GM10847 (cell line): ENCODE measurements around the gene ZNF280D.

Experiments
- POLR2A ChIP-seq: IDR thresholded peaks from 2 replicates; pipeline ENCODE4 v1.6.1; 2011; ENCODE audit not compliant: insufficient read length; ENCODE audit errors: extremely low read depth

Gene ZNF280D

DNA sequence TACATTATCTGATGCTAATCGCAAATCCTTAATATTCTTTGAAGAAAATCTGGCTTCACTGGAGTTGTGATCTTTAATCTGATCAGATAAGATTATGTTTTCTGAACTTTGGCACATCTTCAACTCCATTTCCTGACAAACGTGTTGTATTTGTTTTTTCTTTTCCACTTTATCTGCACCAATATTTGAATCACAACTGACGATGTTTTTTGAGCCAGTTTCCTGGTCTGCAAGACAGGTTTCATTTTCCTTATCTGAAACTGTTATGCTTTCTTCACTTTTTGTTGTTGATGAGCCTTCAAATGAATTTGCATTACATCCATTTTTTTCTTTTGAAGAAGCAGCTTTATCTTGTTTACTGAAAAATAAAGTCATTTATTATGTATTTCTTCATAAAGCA lies 101.5 kb downstream of the ZNF280D start:
- TF ChIP-seq POLR2A: no peak

DNA sequence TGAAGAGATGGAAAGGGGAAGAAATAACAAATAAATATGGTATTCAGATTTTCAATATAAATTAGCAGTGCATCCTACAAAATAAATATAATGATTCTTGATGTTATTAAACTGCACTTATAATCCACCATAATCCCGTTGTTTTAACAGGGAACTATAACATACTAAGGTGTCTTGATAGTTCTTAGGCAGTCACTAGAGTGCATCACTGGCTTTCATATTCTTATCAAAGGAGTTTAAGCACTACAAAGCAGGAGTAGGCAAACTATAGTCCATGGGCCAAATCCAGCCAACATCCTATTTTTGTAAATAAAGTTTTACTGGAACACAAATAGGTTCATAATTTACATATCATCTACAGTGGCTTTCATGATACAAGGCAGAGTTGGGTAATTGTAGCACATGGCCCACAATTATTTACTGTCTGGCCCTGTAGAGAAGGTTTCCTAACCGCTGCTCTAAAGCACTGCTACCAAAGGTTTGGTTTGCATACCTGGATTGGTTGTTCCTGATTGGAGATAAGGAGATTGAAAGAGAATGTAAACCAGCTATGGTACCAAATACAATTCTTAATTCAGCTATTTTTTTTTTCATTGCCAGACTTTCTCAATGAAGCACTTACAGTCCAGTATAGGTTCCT lies 104.3 kb downstream of the ZNF280D start:
- TF ChIP-seq POLR2A: no peak

DNA sequence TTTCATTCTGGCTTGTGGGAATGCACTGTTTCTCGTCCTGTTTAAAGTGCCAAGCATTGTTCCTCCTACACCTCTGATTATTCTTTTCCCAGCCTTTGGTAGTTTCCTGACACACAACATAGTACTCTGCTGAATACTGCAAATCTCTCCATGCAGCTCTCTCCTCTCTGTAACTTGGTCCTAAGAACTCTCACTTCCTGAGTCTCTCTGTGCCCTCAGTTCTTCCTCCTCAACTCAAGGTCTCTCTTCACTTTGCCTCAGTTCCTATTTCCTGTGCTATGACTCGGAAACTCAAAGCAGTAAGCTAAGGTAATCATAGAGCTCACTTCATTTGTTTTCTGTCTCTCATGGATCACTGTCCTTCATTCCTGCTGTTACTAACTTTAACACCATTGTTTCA lies 113.4 kb downstream of the ZNF280D start:
- TF ChIP-seq POLR2A: no peak

DNA sequence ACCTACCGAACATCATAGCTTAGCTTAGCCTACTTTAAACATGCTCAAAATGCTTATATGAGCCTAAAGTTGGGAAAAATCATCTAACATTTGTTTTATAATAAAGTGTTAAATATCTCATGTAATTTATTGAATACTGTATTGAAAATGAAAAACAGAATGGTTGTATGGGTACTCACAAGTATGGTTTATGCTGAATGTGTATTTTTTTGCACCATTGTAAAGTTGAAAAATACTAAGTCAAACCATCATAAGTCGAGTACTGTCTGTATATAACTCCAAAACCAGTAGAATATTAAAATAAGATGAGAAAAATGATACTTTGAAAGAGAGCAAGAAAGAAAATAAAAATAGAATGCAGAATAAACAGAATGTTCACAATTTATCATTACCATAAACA lies 115.7 kb downstream of the ZNF280D start:
- TF ChIP-seq POLR2A: no peak

DNA sequence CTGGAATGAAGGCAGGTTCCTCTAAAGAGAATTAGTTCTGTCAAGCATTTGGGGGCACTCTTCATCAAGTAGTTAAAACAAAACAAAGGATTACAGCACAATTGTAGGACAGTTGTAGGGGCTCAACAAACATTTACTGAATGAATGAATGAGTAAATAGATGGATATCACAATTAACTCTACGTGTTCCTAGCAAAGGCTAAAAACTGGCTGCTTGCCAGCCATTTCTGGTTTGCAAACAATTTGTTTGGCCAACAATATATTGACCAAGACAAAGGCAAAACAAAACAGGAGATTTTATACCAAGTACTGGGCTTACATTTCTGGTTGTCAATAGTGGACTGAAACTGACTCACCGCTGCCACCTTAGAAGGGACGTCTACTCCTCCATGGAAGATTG lies 116.8 kb downstream of the ZNF280D start:
- no peak for TF ChIP-seq POLR2A

DNA sequence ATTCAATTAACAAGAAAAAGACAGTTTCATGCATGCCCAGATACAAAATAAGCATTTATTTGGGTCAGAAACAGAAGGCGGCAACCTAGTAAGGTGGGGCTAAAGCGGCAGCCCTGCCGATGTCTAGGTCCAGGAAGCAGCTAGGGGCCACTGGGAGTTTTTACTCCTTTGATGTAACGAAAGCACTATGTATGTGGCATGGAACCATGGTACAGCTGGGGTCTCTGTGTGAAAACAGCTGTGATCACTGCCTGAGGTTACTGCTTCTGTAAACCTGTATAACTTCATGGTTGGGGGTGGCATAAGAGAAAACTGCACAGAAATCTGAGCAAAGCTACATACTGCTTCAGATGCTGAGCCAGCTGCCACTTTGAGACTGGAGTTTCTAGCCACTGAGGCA lies 119.5 kb downstream of the ZNF280D start:
- TF ChIP-seq POLR2A: no peak

DNA sequence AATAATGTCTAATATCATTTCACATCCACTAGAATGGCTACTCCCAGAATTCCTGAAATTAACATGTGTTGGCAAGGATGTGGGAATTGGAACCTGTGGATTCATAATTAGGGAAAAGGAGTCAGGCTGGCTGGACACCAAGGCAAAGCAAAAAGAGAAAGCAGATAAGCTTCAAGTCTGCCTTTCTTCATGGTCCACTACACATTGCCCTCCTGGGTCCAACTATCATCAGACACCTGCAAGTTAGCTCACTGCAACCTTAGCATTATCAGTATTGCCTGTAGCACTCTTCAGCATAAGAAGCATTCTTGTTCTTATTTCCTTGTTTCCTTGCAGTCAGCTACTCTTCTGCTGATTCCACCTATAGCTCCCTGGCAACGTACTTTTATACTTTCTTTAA lies 124.3 kb downstream of the ZNF280D start:
- TF ChIP-seq POLR2A: no peak

DNA sequence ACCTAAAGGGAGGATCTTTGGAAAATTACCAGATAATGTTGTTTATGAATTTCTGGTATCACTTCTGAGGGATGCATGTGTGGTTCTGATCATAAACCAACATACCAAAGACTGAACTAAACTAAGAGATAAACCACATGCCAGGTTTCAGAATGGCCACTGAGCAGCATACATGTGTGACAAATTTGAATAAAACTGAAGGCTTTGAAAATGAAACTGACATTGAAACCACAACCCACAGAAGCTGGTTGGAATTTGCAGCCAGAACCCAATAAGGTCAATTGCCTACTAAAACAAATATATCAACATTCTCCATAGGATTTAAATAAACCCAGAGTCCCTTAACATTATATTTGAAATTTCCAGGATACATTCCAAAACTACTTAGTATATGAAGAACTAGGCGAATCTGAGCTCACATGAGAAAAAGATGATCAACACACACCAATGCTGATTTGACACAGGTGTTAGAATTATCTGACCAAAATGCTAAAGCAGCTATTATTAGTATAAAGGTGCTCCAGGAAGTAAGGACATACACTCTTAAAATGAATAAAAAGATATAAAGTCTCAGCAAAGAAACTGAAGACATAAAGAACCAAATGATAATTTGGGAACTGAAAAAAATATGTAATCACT lies 125.0 kb downstream of the ZNF280D start:
- no peak for TF ChIP-seq POLR2A

DNA sequence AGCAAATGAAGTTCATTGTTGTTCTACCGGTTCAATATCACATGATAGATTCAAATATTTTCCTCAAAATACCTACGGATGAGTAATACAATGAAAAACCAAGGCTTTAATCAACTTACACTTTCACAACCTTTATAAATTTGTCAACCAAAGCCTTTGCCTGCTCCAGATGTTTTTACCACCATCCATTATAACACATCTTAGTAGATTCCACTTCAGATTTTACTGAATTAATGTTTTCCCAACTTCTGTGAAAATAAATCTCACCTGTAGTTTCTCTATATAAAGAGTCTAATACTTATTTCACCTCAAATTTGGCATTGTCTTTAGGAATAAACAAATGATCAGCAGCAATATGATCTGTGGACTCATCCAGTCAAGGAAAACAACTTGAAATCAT lies 131.1 kb downstream of the ZNF280D start:
- TF ChIP-seq POLR2A: no peak

DNA sequence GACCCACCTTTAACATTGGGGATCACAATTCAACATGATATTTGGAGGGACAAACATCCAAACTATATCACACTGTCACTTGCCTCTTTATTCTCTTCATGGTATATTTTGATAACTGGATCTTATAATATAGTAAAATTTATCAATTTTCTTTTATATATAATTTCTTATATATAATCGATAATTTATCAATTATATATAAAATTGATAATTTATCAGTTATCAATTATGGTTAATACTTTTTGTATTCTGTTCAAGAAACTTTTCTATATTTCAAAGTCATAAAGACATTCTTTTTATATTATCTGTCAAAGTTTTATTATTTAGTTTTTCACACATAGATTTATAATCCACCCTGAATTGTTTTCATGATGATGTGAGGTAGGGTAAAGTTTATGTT lies 132.9 kb downstream of the ZNF280D start:
- no peak for TF ChIP-seq POLR2A

DNA sequence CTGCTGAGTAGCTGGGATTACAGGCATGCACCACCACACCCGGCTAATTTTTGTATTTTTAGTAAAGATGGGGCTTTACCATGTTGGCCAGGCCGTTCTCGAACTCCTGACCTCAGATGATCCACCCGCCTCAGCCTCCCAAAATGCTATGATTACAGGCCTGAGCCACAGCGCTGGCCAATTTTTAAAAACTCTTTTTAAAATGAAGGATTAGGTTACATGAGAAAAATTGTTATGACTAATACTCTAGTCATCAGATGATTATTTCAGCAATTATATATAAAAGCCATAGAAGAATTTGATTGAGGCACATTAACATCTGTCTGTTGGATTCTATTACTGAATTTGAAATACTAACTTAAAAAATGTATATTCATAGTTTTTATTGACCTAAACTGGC lies 134.3 kb downstream of the ZNF280D start:
- no peak for TF ChIP-seq POLR2A

DNA sequence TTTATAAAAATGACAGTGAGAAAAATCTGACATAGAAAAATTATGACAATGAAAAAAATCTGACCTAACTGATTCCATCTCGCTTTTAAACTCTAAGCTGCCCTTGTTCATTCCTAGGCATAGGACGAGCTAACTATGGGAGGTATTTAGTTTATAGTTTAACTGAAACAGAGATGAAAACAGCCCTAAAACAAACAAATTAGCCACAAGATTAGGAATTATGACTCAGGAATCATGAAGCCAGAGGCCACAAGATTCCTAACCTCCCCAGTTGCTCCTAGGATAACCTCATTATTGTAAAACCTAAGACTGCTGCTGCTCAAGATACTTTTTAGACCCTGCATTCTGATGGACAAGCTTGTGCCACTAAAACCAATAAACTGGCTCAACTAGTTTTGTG lies 145.6 kb downstream of the ZNF280D start:
- TF ChIP-seq POLR2A: no peak

DNA sequence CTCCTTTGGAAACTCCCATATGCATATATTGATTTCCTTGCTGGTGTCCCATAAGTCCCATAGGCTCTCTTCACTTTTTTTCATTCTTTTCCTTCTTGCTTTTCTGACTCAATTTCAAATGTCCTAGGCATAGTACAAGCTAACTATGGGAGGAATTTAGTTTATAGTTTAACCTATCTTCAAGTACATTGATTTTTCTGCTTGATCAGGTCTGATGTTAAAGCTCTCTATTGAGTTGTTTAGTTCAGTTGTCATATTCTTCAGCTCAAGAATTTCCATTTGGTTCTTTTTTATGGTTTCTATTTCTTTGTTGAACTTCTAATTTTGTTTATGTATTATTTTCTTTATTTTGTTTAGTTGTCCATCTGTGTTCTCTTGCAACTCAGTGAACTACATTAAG lies 147.1 kb downstream of the ZNF280D start:
- TF ChIP-seq POLR2A: no peak

DNA sequence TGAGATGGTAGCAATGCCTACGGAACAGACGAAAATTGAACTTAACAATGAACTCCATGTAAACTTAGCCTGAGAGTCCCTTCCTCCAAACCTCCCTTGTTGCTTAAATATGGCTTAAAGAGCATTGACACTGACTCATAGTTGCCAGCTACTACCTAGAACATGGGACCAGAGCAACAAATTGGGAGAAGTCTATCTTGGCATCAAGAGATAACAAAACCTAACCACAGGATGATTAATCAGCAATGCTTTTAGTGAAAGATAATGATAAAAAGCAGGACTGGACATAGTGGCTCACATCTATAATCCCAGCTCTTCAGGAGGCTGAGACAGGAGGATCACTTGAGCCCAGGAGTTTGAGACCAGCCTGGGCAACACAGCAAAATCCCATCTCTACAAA lies 150.5 kb downstream of the ZNF280D start:
- TF ChIP-seq POLR2A: no peak
